ENCODE data around the gene LRRC7.

- no peak for TF ChIP-seq POLR2A (IDR thresholded peaks at IDR 0.05; ENCODE audit: low read length)
- no peak for TF ChIP-seq GATA1 (IDR thresholded peaks at IDR 0.05; ENCODE audit: low read depth, low read length)
Observed at GRCh38 chr1:69852706-69853105, 285.0 kb downstream of the LRRC7 start.

Data from erythroblast (primary cell).